HL-60/S4 treated with phorbol 12-myristate 13-acetate at 8.2 ng/mL for 4 days and 3 days (cell line): Measurements from ENCODE around the gene GRIN3B.

Experiments used
- in situ Hi-C: fragments of 300-500 bp; cut with MboI; formaldehyde crosslinking; loops from 2 replicates; pipeline ENCODE4 v1.15.0; 2022; ENCODE audit warnings: low sequenced_read_pairs

The GRIN3B gene

GRCh38 chr19:1054102-1055027 lies 54.1 kb downstream of the GRIN3B start:
- in situ Hi-C loops = no loop called here

GRCh38 chr19:1055028-1055425 lies 54.8 kb downstream of the GRIN3B start:
- in situ Hi-C loops = no loop called here

GRCh38 chr19:1055886-1056620 lies 55.8 kb downstream of the GRIN3B start:
- in situ Hi-C loops = no loop called here

- in situ Hi-C loops = no loop called here
Observed at GRCh38 chr19:1057176-1057855, 57.1 kb downstream of the GRIN3B start.

- in situ Hi-C loops = no loop called here
Observed at GRCh38 chr19:1058112-1058511, 57.9 kb downstream of the GRIN3B start.
